A549 treated with CpdA at 1 μM for 4 hours (cell line): ENCODE results near the gene PCDHGB5. TPM values are rescaled to one million over a fixed set of nuclear protein-coding genes. Genes with fewer than 3 reads are reported as not detected.

Source experiments
- total RNA-seq: library from RNA; stranded (reverse); fragments of 200-300 nt; extraction: Qiagen RNA extraction; gene quantifications from 5 replicates; pipeline ENCODE4 v1.2.3, GENCODE V29; 2022; ENCODE audit warnings: low read depth

The PCDHGB5 gene
- total RNA-seq, 1 experiment from 2014 or later, result 2.3 TPM

GRCh38 chr5:141420855-141421488, 23.2 kb downstream of the PCDHGB5 start, which contains the start of gene PCDHGA11:
Gene PCDHGA11 (plus strand): TSS chr5:141421051. CDS start chr5:141421228, 177 bp downstream.

DNA sequence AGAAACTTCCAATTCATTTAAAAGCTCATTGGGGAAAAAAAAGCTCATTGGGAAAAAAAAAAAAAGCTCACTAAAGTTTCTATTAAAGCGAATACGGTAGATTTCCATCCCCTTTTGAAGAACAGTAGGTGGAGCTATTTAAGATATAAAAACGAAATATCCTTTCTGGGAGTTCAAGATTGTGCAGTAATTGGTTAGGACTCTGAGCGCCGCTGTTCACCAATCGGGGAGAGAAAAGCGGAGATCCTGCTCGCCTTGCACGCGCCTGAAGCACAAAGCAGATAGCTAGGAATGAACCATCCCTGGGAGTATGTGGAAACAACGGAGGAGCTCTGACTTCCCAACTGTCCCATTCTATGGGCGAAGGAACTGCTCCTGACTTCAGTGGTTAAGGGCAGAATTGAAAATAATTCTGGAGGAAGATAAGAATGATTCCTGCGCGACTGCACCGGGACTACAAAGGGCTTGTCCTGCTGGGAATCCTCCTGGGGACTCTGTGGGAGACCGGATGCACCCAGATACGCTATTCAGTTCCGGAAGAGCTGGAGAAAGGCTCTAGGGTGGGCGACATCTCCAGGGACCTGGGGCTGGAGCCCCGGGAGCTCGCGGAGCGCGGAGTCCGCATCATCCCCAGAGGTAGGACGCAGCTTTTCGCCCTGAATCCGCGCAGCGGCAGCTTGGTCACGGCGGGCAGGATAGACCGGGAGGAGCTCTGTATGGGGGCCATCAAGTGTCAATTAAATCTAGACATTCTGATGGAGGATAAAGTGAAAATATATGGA, 32.8 kb downstream of the PCDHGB5 start, which contains the start of gene PCDHGA12:
PCDHGA12 (plus strand) TSS at position 176 of the 782 bp plus-strand sequence; CDS start at position 429, 253 bp downstream.

Other genes with a start within 250 kb of the PCDHGB5 start
- gene PCDHB6, start 247.9 kb upstream of the PCDHGB5 start, total RNA-seq, result 0.89 to 1.2 TPM (median 1.1 TPM) in 5 replicates
- gene PCDHB7, start 225.3 kb upstream of the PCDHGB5 start, total RNA-seq, result 0.01 TPM in 1 of 5 replicates, not detected in the others
- 0.24 to 0.42 TPM (median 0.37 TPM) in 5 replicates for gene PCDHB8, start 220.2 kb upstream of the PCDHGB5 start, total RNA-seq
- gene PCDHB16, start 215.6 kb upstream of the PCDHGB5 start, total RNA-seq, result 0.05 to 0.10 TPM (median 0.08 TPM) in 4 of 5 replicates, not detected in the other
- 0.01 to 0.03 TPM in 2 of 5 replicates, not detected in the others for gene PCDHB9, start 210.8 kb upstream of the PCDHGB5 start, total RNA-seq
- 0.03 to 0.06 TPM in 2 of 5 replicates, not detected in the others for gene PCDHB10, start 205.6 kb upstream of the PCDHGB5 start, total RNA-seq
- 0.06 to 0.14 TPM (median 0.09 TPM) in 5 replicates for gene PCDHB11, start 198.3 kb upstream of the PCDHGB5 start, total RNA-seq
- 0.07 TPM in 1 of 5 replicates, not detected in the others for gene PCDHB12, start 189.2 kb upstream of the PCDHGB5 start, total RNA-seq
- 0.02 to 0.08 TPM (median 0.07 TPM) in 5 replicates for gene PCDHB13, start 184.0 kb upstream of the PCDHGB5 start, total RNA-seq
- 0.06 to 0.13 TPM (median 0.09 TPM) in 5 replicates for gene PCDHB14, start 174.6 kb upstream of the PCDHGB5 start, total RNA-seq
- gene PCDHB15, start 152.6 kb upstream of the PCDHGB5 start, total RNA-seq, result 0.05 to 0.07 TPM (median 0.06 TPM) in 4 of 5 replicates, not detected in the other
- not detected in 5 replicates for gene SLC25A2, start 93.9 kb upstream of the PCDHGB5 start, total RNA-seq
- gene TAF7, start 77.2 kb upstream of the PCDHGB5 start, total RNA-seq, result 66.8 to 81.4 TPM (median 74.0 TPM) in 5 replicates
- gene PCDHGA1, start 67.4 kb upstream of the PCDHGB5 start, total RNA-seq, result 0.27 to 0.49 TPM (median 0.31 TPM) in 5 replicates
- 0.44 to 0.73 TPM (median 0.59 TPM) in 5 replicates for gene PCDHGA2, start 59.2 kb upstream of the PCDHGB5 start, total RNA-seq
- 0.05 to 0.09 TPM in 2 of 5 replicates, not detected in the others for gene PCDHGA3, start 54.1 kb upstream of the PCDHGB5 start, total RNA-seq
- 1.0 to 2.1 TPM (median 1.9 TPM) in 5 replicates for gene PCDHGB1, start 47.8 kb upstream of the PCDHGB5 start, total RNA-seq
- gene PCDHGA4, start 42.9 kb upstream of the PCDHGB5 start, total RNA-seq, result 0.08 to 0.20 TPM (median 0.10 TPM) in 5 replicates
- gene PCDHGB2, start 38.0 kb upstream of the PCDHGB5 start, total RNA-seq, result 0.07 to 0.19 TPM (median 0.17 TPM) in 5 replicates
- gene PCDHGA5, start 33.8 kb upstream of the PCDHGB5 start, total RNA-seq, result 0.11 to 0.17 TPM (median 0.15 TPM) in 5 replicates
- gene PCDHGB3, start 27.7 kb upstream of the PCDHGB5 start, total RNA-seq, result 0.15 to 0.35 TPM (median 0.20 TPM) in 5 replicates
- 0.13 to 0.28 TPM (median 0.22 TPM) in 5 replicates for gene PCDHGA6, start 24.1 kb upstream of the PCDHGB5 start, total RNA-seq
- gene PCDHGA7, start 15.2 kb upstream of the PCDHGB5 start, total RNA-seq, result 0.72 to 1.3 TPM (median 0.96 TPM) in 5 replicates
- 0.66 to 1.0 TPM (median 0.73 TPM) in 5 replicates for gene PCDHGB4, start 10.2 kb upstream of the PCDHGB5 start, total RNA-seq
- 0.02 TPM in 2 of 5 replicates, not detected in the others for gene PCDHGA8, start 5.3 kb upstream of the PCDHGB5 start, total RNA-seq
- 0.06 to 0.14 TPM (median 0.08 TPM) in 3 of 5 replicates, not detected in the others for gene PCDHGA9, start 4.8 kb downstream of the PCDHGB5 start, total RNA-seq
- gene PCDHGB6, start 10.1 kb downstream of the PCDHGB5 start, total RNA-seq, result 0.06 to 0.12 TPM (median 0.09 TPM) in 4 of 5 replicates, not detected in the other
- 0.01 TPM in 1 of 5 replicates, not detected in the others for gene PCDHGA10, start 15.0 kb downstream of the PCDHGB5 start, total RNA-seq
- 0.03 to 0.16 TPM (median 0.07 TPM) in 5 replicates for gene PCDHGB7, start 19.7 kb downstream of the PCDHGB5 start, total RNA-seq
- gene PCDHGA11, start 23.1 kb downstream of the PCDHGB5 start, total RNA-seq, result 0.02 TPM in 1 of 5 replicates, not detected in the others
- 0.02 TPM in 1 of 5 replicates, not detected in the others for gene PCDHGA12, start 32.6 kb downstream of the PCDHGB5 start, total RNA-seq
- 6.1 to 7.1 TPM (median 6.4 TPM) in 5 replicates for gene PCDHGC3, start 78.0 kb downstream of the PCDHGB5 start, total RNA-seq
- gene PCDHGC4, start 87.1 kb downstream of the PCDHGB5 start, total RNA-seq, result 0.02 to 0.15 TPM (median 0.05 TPM) in 3 of 5 replicates, not detected in the others
- gene PCDHGC5, start 91.1 kb downstream of the PCDHGB5 start, total RNA-seq, result 0.05 TPM in 1 of 5 replicates, not detected in the others
- gene DIAPH1, start 221.1 kb downstream of the PCDHGB5 start, total RNA-seq, result 91.7 to 103 TPM (median 97.5 TPM) in 5 replicates
- gene HDAC3, start 238.9 kb downstream of the PCDHGB5 start, total RNA-seq, result 46.7 to 56.5 TPM (median 52.2 TPM) in 5 replicates
- 4.3 to 5.2 TPM (median 4.6 TPM) in 5 replicates for gene RELL2, start 239.1 kb downstream of the PCDHGB5 start, total RNA-seq